GM18508 (cell line): ENCODE data around the gene PDE6A.
A peak's percentile ranks its signal among the peaks of the same experiment; 100 is the strongest.

ENCODE experiments used
- ATAC-seq: cut with Tn5 transposase; IDR thresholded peaks from one replicate; pipeline ENCODE4 v1.9.1; 2021; ENCODE audit warnings: moderate number of reproducible peaks; ENCODE audit not compliant: insufficient read depth, unreplicated experiment

The PDE6A gene

DNA sequence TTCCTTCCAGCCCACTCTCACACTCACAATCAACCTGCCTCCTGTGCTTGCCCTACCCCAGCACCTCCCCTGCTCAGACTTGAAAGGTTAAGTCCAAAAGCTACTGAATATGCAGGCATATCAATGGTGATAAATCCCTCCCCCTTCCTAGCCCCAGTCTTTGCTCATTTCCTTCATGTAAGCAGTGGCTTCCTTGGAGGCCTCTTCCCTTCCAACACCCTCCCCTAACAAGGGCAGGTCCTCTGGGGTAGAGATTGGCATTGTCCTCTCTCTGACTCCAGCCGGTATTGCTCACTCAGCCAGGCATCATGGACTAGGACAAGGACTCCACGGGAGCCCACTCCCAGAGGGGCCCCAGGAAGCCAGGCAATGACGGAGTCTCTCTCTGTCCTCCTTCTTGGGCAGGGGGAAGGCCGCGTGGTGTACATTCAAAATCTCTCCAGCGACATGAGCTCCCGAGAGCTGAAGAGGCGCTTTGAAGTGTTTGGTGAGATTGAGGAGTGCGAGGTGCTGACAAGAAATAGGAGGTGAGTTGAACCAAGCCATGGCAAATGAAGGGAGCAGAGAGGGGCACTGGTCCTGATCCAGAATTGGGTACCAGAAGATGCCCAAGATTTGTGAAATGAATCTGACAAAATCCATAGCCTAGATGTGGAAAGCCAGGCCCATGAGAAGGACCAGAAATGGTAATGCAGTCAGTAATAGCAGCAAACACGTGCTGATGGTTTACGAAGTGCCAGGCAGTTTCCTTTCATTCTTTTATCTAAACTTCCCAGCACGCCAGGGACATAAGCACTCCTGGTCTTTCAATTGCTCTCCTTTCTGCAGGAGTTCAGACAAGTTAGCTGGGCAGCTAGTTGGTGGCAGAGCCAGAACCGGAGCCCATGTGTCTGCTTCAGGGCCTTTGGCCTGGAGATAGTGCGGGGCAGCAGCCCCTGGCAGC lies 102.5 kb downstream of the PDE6A start:
- ATAC-seq, result no peak

DNA sequence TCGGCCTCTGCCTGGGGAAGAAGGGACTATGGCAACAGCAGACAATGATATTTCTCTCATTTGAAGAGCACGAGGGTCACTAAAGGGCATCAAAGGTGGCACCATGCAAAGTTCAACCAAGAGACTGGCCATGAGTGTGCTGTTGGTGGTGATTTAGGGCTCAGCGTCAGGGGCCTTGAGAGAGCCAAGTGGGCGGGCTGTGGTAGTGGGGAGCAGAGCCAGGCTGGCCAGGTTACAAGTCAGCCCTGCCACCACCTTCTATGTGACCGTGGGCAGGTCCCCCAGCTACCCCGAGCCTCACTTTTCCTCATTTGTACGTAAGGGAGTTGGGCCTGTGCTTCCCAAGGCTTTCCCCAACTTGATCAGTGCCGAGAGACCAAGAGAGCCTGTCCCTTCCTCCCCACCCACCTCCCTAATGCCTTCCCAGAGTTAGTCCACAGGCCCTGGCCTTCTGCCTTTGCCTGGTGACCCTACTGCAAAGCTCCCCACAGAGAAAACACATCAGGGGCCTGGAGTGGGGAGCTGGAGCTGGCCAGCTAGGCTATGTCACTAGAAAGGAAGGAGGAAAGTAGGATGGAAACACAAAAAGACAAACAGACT lies 104.3 kb downstream of the PDE6A start:
- no peak for ATAC-seq

DNA sequence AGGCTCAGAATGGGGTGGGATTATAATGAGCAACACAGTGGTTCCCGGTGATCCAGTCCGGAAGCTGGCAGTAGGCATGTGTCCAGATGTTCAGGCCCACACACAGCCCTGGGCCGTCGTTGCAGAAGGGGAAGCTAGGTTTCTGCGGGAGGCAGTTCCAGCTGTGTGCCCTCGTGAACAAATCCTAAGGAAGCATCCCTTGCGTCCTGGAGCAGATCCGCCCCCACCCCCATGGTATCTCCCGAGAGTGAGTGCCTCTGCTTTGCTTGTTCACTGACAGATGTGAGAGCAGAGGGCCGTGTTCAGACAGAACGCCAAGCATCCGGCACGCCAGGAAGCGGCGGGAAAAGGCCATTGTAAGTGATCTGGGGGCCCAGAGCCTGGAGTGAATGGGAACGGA lies 104.8 kb downstream of the PDE6A start:
- ATAC-seq, result no peak

DNA sequence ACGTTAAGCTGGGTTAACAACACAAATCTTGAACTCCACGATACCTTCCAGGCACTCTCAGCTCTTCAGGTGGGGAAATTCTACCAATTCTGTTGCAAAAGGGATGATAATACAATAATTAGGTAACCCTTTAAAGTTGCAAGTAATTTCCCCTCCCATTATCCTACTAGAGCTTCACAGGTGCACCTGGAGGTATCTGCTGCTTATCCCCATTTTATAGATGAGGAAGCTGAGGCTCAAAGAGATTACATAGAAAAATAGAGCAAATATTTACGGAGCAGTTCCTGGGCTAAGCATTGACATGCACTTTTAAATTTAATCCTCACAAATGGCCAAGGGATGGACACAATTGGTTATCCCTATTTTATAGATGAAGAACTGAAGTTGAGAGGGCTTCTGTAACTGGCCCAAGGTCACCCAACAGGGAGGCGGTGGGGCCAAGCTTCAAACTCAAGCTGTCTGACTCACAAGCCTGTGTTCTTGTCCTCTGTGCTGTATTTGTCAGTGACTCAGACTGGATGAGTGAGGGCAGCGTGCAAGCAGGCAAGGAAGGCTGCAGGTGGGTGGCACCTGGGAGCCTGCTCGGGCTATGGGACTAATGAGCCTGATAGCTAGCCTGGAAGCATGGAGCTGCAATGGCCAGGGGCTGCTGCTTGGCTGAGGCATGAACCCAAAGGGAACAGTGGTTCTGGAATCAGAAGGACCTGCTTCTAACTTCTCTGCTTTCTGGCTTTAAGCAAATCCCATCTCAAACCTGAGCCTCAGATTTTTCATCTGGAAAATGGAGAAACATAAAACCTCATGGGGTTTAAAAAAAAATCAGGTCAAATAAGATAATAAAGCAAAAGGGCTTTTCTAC lies 105.5 kb downstream of the PDE6A start:
- no peak for ATAC-seq

DNA sequence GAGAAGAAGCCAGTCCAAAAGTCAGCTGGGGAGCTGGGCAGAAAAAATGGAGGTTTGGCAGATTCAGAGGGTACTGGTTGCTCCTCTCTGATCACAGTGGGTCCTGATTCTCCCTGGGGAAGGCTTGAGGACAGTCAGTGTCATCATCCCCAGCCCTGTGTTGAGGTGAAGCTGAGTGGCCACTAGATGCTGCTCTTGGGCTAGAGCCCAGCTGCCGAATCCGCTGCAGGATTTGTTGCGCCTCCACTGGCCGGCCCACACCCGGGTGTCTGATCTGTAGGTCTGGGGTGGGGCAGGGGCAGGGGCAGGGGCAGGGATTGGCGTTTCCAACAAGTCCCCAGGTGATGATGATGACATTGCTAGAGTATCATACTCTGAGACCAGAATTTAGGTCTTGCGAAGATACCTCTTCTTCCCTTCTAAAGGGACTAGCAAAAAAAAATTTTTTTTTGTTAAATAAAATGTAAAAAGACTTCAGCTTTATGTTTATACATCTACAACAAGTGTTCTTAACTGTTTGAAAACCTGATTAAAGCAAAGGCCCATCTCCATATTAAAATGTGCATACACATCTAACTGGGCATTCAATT lies 106.8 kb downstream of the PDE6A start:
- no peak for ATAC-seq

DNA sequence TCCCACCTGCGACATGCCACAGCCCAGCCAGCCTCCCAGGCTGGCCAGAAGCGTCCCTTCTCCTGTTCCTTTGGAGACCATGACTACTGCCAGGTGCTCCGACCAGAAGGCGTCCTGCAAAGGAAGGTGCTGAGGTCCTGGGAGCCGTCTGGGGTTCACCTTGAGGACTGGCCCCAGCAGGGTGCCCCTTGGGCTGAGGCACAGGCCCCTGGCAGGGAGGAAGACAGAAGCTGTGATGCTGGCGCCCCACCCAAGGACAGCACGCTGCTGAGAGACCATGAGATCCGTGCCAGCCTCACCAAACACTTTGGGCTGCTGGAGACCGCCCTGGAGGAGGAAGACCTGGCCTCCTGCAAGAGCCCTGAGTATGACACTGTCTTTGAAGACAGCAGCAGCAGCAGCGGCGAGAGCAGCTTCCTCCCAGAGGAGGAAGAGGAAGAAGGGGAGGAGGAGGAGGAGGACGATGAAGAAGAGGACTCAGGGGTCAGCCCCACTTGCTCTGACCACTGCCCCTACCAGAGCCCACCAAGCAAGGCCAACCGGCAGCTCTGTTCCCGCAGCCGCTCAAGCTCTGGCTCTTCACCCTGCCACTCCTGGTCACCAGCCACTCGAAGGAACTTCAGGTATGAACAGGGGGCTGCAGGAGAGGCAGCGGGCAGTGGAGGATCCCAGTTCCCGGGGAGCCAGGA lies 108.0 kb downstream of the PDE6A start:
- ATAC-seq, result no peak

DNA sequence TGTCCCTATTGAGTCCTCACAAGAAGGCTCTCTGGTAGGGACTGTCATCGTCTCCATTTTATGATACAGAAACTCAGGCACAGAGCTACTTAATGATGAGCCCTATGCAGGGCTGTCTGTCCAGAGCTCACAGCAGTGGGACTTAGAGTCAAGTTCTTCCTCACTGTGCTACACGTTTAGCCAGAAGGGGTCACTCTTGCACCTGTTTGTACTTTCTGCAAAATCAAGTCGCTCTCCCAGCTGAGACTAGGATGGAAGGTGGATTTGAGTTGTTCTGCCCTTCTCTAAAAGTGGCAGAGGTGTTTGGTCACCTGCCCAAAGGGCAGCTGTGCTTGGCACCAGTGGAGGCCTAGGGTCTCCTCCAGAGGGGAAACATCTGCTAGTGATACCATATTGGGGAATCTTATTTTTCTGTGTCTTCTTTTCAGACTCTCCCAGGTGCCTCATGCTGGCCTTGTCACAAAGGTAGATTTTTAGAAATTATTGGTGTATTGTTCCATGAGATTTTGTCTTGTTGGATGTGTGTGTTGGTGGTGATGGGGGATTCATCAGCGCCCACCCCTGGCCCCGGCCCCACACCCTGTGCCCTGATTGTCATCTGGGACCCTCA lies 110.2 kb downstream of the PDE6A start:
- no peak for ATAC-seq

DNA sequence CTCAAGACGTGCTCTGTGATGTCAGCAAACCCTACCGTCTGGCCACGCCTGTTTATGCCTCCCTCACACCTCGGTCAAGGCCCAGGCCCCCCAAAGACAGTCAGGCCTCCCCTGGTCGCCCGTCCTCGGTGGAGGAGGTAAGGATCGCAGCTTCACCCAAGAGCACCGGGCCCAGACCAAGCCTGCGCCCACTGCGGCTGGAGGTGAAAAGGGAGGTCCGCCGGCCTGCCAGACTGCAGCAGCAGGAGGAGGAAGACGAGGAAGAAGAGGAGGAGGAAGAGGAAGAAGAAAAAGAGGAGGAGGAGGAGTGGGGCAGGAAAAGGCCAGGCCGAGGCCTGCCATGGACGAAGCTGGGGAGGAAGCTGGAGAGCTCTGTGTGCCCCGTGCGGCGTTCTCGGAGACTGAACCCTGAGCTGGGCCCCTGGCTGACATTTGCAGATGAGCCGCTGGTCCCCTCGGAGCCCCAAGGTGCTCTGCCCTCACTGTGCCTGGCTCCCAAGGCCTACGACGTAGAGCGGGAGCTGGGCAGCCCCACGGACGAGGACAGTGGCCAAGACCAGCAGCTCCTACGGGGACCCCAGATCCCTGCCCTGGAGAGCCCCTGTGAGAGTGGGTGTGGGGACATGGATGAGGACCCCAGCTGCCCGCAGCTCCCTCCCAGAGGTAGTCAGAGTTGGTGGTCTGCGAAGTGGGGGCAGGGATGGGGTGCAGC lies 111.3 kb downstream of the PDE6A start:
- no peak for ATAC-seq

DNA sequence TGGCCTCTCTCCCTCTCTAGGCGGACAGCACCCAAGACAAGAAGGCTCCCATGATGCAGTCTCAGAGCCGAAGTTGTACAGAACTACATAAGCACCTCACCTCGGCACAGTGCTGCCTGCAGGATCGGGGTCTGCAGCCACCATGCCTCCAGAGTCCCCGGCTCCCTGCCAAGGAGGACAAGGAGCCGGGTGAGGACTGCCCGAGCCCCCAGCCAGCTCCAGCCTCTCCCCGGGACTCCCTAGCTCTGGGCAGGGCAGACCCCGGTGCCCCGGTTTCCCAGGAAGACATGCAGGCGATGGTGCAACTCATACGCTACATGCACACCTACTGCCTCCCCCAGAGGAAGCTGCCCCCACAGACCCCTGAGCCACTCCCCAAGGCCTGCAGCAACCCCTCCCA lies 112.0 kb downstream of the PDE6A start:
- ATAC-seq, result no peak

DNA sequence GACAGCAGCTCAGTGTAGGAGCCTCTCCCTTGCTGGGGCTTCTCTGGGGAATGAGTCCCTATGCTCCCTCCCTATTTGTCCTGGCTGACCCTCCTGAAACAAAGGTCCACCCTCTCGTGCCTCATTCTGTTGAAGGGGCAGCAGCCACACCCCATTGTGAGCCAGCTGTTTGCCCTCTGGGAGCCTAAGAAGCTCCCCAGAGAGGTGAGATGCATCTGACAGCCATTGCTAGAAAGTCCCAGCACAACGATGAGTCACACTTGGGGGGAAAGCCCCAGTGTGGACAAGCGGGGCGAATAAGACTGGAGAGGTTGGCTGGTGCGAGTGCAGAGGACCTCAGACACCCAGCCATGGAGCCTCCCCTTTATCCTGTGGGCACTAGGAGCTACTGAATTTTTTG lies 113.1 kb downstream of the PDE6A start:
- peak; percentile 58 for ATAC-seq

DNA sequence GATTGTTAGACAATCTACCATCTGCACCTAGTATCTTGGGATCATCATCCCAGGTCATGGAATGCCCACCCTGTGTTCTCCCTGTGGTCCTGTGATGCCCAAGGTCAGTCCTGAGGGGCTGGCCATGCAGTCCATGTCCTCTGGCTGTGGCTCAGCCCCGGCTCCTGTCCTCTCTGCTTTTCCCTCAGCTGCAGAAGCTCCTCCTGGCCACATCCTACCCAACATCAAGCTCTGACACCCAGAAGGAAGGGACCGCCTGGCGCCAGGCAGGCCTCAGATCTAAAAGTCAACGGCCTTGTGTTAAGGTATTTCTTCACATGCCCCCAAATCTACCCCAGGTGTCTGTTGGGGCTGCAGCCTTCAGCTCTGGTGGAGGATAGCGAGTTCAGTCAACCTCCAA lies 114.0 kb downstream of the PDE6A start:
- ATAC-seq, result no peak

DNA sequence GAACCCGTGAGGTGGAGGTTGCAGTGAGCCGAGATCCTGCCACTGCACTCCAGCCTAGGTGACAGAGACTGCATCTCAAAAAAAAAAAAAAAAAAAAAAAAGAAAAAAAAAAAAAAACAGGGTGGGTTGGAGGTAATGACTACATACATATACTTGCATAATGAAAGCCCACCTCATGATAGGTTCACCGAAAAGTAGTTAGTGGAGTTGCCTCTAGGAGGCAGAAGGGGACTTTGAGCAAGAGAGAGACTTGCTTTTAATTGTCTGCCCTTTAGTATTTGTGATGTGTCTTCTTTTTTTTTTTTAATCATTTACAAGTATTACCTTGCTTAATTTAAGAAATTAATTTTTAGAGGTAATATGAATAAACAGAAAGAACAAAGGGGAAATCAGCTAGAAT lies 114.6 kb downstream of the PDE6A start:
- no peak for ATAC-seq

DNA sequence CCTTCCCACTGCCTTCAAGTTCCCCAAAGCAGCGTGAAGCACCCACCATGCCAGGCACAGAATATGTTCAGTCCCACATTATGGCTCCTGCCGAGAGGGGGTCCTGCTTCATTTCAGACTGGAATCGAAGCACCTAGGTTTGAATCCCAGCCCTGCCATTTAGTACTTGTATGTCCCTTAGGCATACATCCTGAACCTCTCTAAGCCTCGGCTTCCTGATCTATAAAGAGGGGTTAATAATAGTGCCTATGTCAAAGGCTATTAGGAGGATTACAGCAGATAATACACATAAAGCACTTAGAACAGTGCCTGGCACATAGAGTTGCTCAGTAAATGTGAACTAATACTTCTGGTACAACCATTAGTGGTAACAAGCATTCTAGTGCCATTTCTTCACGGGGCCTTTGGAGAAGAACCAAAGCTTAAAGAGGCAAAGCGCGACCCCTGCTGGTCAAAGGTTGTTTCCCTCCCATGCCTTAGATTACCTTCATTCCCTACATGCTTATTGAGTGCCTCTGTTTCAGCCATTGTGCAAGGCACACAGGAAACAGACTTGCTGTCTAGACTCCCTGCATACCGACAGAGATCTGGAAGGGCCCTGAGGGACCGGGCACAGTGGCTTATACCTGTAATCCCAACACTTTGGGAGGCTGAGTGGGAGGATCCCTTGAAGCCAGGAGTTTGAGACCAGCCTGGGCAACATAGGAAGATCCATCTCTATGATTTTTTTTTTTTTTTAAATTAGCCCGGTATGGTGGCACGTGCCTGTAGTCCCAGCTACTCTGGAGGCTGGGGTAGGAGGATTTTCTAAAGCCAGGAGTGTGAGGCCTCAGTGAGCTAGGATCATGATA lies 116.2 kb downstream of the PDE6A start:
- ATAC-seq, result no peak

DNA sequence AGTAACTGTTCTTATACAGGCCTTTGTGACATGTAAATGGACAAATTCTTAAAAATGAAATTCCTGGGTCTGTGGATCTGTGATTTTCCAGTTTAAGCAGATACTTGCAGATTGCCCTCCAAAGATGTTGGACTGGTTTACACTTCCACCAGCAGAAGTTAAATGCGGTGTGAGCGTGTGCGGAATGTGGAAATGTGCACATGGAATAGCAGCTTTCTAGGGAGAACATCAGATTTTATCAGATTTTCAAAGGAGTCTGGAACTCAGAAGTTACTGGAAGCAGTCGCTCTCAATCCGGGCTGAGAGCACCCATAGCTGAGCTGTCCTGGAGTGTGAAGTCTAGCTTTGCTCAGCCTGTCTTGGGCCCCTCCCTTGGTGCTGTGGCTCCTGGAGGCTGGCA lies 117.0 kb downstream of the PDE6A start:
- no peak for ATAC-seq

DNA sequence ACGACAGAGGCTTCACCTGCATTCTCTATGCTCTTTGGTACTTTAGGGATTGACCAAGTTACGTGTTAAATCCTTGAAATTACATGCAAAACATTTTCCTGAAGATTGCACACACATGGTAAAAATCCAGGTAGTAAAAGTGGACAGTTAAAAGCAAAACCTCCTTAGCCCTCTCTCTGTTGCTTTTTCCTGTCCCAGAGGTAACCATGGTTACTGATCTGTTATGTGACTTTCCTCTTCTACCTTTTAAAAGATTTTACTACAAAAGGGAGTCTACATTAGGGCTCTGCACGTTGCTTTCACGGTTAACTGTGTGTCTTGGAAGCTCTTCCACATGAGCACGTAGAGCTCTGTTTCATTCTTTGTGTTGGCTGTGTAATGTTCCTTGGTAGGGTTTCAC lies 117.5 kb downstream of the PDE6A start:
- no peak for ATAC-seq

DNA sequence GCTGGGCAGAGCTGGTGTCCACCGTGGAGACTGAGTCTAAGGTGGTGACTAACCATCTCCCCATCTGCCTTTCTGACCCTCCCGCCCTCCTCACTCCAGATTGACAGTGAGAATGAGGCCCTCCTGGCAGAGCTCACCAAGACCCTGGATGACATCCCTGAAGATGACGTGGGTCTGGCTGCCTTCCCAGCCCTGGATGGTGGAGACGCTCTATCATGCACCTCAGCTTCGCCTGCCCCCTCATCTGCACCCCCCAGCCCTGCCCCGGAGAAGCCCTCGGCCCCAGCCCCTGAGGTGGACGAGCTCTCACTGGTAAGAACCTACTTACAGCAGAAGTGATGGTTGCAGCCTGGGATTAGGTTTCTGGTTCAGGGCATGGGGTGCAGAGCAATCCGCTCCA lies 118.0 kb downstream of the PDE6A start:
- ATAC-seq, result no peak

DNA sequence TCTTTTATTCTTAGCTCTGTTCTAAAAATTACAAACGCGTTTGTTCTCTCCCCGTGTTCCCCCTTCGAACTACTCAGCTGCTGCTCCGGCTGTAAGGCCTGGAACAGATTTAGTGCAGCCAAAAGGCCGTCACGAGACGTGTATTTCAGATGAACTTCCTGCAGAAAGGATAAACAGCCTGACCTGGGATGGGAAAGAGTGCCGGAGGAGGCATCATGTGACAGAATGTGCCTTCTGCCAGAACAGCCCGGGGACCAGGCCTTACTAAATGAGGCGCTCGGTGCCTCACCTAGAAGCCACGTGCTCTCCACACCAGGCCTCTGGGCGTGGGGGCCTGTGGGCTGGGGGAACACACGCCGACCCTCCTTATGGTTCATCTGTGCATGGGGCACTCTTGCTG lies 119.7 kb downstream of the PDE6A start:
- no peak for ATAC-seq

DNA sequence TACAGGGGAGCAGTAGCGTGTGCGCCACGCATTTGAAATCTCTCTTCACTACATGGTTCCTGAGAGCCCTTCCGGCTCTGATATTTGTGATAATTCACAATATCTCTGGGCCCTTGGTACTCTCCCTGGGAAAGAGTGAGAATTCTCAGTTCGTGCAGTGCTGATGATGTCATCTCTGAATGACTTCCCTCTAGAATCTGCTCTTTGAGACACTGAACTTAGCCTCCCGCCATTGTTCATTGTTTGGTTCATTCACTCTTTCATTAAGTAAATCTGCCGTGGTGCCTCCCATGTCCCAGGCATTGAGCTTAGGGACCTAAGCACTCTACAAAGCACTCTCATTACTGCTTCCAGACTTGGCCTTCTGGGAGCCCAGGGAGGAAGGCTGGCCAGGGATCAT lies 120.5 kb downstream of the PDE6A start:
- ATAC-seq, result no peak
